NCI-H748 treated with DMSO at 0.1 percent for 48 hours (cell line): Measurements from ENCODE around the gene SELENOS.
A peak's percentile ranks its signal among the peaks of the same experiment; 100 is the strongest.
"Not testable (repeated sequence)": the region's sequence is repeated elsewhere in the genome, so short reads cannot be mapped to it uniquely, and the experiment has no call there.

Source experiments
- DNase-seq: peaks from one replicate; lab custom pipeline; 2025; lab: John Stamatoyannopoulos, UW

Gene SELENOS

DNA sequence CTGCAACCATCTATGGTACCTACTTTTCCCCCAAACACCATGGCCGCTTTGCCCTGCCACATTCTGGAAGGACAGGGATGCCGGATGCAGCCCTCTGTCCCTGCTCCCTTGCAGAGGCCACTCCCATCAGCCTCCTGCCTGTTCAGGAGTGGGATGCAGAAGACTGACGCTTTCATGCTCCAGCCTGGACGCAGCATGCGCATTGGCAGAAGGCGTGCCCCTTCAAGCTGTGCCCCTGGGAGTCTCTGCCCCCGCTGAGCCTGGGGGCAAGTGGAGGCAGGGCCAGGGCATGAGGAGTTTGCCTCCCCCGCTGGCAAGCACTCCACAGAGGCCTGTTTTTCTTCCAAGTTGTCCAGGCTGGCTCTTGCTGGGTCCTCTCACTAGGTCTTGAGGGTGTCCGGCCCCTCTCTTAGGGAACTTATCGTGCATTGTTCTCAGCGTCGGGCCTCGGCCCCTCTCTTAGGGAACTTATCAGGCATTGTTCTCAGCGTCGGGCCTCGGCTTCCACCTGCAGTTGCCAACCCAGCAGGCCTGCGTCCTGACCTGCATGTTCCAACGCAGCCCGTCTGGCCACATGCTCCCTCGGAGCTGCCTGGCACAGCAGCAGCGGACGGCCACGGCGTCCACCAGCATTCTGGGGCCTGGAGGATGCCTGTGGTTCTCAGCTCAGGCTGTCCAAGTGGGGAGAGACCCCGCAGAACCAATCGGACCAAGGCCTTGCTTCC is 32.3 kb upstream of the SELENOS start:
- DNase-seq = no peak

DNA sequence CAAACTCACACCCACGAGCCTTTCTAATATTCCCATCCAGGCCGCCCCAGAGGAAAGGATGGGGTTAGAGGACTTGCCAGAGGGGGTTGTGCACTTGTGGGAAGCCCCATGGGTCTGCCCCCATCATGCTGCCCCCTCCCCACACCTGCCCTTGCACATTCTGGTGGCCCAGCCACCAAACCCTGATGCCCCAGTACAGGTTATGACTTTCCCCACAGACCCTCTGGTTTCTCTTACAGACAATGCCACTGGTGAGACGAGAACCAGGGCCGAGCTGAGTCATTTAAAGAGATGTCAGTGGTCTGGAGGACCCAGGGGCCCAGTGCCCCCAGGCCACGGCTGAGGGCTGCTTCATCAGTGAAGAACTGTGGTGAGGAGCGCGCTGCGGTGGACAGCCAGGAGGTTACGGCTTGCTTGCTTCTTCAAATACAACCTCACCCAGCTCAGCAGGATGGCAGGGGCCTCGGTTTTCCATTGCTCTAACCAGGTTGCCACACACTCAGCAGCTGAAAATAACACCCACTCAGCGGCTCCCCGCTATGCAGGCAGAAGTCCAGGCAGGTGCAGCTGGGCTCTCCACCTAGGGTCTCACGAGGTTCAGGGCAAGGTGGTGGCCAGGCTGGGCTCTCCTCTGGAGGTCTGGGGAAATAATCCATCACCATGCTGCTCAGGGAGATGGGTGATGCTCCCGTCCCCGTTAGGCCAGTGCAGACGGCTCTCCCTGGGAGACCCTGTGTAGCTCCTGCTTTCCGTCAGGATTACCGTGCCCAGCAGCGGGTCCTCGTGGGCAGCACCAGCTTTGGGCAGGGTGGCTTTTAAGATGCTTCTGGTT is 31.5 kb upstream of the SELENOS start:
- DNase-seq = no peak

DNA sequence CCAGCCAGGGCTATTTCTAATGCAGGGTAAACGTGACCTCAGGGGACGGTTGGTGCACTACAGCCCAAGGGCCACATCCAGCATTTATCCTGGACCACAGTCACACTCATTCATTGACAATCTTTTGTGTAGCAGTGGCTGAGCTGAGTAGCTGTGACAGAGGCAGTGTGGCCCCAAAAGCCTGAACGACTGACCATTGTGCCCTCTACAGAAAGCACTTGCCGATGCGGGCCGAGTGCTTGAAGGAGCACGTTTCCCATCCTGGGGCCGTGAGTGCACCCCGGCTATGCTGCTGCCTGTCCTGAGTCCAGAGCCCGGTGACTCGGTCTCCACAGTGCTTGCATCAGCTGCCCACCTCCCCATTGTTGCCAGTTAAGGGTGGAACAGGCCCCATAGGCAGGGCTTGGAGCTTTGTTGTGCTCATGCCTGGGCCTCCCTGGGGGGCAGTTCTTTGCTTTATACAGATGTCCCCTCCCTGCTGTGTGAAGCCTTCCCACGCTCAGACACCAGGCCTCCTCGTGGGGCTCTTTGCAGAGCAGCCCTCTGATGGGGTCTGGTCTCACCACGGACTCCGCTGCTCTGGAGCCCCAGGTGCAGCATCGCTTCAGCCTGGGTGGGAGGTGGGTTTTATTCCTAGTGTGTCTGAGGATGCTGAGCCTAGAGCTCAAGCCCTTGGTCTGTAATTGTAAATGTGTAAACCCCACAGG is 30.8 kb upstream of the SELENOS start:
- no peak for DNase-seq

DNA sequence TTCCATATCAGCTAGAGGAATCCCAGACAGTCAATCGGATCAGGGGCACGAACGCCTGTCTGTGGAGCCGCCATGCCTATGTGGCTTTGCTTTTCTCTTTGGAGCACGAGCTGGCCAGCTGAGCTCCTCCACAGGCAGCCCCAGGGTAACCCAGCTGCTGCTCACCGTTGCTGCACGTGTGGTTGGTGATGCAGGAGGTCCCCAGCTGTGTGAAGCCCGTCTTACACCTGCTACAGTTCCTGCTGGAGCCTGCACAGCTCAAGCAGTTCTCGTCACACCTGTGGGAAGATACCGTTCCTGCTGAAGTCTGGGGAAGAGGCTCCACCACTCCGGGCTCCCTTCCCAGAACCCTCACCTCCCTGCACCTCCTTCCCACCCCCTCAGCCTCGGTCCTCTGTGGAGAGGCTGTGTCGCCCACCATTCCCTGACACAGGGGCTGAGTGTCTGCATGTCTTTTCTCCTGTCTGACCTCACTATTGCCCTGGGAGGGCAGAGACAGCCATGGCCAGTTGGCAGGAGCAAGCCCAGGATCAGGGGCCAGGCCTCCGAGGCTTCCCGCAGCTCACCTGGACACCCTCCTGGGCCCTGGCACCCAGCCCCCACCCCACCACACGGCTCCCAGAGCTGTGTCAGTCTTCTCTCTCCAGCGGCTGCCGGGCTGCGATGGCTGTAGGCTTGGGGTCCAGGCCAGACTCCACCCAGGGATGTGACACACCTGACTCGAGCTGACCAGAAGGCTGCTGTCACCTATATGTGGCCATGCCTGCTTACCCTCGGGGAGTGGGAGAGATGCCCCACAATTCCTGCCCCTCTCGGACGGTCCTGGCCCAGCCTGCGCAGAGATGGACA is 30.0 kb upstream of the SELENOS start:
- no peak for DNase-seq

DNA sequence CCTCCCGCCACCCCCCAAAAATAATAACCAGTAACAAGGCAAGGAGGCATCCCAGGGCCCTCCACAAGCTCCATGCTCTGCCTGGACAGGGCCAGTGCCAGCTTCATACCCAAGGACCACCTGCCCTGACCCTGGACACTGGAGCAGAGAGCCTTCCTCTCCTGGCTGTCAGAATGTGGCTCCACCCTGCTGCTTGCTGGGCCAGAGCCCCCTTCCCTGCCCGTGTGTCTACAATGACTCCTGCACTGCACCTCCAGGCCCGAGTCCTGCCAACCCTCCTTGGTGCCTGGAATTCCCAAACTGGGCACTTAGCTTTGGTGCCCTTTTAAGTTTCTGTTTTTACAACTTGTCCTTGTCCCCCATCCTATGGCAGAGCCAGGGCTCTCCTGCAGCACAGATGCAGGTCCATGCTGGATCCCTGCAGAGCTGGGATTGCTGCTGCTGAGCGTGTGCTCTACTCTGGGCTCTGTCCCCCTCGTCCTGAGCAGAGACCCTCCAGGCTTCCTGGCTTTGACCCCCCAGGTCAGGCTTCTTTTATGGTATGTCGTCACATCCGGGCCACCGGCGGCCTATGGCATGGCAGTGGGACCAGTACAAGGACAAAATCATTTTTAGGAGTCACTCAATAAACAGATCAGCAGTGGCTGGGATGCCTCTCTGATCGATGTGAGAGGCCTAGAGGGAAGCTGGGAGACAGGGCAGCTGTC is 29.2 kb upstream of the SELENOS start:
- no peak for DNase-seq

DNA sequence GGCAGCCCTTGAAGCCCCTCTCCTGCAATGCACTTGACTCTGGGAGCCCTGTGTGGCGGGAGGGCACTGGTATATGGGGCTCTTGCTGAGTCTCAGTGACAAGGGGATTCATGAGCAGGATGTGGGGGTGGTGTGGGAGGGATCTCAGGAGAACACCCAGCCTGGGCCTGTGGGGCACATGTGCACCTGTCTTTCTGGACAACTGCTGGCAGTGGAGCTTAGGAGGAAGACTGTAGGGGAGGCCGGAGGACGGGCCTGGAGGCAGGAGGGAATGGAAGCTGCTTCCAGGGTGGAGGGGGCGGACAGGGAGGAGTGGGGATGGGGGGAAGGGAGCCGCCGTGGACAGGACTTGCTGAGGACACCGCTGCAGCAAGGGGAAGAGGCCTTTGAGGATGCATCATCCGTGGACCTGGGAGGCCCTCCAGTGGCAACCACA is 28.6 kb upstream of the SELENOS start:
- no peak for DNase-seq

DNA sequence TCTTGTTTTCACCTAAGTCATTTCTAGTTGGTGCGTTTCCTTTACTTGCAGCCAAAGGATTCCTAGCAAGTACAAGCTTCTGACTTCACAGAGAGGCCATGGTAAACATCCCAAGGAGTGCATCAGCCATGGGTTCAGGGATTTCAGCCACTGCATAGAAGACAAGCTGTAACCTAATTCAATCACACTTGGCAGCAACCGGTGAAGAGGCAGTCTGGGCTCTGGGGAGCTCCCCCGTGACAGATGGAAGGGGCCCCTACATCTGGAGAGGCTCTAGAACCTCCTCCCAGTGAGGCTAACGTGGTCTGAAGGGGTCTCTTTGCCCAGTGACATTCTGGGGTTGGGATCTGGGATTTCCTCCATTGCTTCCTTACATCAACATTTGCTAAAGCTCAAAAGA is 26.1 kb upstream of the SELENOS start:
- DNase-seq = no peak

DNA sequence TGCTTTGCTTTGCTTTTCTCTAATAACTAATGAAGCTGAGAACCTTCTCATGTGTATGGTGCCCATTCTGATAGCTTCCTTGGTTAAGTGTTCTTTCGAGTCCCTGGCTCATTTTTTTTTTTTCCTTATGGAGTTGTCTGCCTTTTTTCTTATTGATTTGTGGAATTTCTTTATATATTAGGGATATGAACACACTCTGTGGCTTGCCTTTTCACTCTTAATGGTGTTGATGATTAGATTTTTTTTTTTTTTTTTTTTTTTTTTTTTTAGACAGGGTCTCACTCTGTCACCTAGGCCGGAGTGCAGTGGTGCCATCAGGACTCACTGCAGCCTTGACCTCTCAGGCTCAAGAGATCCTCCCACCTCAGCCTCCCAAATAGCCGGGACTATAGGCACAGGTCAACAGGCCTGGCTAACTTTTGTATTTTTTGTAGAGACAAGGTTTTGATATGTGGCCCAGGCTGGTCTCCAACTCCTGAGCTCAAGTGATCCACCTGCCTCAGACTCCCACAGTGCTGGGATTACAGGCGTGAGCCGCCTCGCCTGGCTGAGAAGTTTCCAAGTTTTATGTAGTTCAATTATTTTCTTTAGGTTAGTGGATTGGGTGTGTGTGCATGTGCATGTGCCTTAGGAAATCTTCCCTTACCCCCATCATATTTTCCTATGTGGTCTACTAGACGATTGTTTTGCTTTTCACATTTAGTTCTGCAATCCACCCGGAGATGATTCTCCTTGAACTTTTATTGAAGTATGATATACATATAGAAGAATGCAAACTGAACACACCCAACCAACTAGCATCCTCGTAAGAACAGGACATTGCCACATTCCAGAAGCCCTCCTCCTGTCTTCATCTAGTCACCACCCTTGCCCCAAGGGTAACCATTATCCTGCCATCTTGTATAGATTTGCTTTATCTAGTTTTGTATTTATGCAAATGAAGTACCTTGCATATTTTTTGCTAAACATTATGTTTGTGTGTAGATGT is 19.4 kb upstream of the SELENOS start:
- no peak for DNase-seq

DNA sequence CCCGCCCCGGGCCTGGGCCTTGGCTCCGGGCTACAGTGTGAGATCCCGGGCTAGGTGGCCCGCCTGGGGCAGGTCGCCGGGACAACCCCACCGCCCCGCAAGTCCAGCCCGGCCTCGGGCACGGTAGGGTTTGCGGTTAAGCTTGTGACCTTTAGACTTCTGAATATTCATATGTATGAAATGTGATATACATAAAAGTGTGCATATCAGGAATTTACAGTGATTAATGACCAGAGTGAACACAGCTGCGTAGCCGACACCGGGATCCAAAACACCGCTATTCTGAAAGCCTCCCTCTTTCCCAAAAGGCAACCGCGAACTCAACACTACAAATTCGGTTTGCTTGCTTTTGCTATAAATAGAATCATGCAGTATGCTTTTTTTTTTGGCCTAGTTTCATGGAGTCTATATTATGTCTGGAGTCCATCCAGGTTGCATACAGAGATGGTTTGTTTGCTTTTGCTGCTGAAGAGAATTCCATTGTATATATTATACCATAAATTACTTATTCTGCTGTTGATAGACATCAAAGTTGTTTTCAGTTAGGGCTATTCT is 18.4 kb upstream of the SELENOS start:
- no peak for DNase-seq

DNA sequence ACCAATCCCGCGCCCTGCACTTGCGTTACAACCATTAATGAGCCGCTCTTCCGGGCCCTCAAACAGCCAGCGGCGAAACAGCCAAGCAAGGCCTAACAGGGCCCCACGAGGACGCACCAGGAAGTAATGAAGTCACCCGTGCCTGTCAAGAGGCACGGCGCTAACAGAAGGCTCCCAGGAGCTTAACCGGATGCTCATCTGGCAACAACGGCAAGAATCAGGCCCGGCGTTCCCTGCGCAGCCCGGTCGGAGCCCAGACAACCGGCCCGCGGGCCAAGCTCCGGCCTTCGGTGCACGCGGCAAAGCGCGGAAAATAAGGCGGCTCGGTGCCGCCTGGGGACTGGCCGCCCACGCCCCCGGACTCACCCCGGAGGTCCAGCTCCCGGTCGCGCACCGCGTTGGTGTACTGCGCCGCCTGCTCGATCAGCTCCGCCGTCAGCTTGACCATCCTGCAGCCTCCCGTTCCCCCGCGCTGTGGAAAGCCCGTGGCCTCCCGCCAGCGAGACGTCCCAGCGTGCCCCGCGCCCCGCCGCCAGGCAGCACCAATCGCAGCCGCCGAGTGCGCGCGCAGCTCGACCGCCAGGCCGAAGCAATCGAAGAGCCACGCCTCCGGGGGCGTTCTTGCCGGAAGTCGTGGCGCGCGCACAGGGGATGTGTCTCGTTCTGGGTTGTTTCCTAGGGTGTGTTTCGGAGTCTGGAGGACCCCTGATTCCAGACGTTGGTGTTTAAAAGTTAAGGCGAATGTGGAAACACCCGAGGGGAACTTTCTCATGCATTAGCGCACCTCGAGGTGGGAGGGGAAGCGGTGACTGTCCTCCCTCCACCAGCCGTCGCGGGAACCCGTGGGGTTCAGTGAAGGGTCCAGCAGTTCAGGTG is 17.7 kb upstream of the SELENOS start, which contains the start of gene SNRPA1:
Gene SNRPA1 (minus strand): TSS at position 518 of the 876 bp plus-strand sequence. CDS start 70 bp downstream, at position 448.
- peak; percentile 61 for DNase-seq

DNA sequence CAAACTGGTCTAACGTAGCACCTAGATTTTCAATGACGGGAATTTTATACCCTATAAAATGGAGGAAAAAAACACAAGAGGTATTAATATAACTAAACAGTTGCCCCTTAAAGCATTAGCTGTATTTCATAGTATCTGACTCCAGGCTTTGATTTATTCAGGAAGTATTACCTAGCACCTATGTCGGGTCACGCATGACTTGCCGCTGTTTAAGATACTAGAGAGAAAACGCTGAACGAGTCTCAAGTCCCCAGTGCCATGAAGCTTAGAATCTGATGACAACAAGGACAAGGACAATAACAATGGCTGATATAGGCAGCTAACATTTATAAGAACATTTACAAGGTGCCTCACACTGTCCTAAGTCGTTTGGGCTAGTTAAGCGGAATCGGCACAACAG is 15.8 kb upstream of the SELENOS start:
- no peak for DNase-seq

DNA sequence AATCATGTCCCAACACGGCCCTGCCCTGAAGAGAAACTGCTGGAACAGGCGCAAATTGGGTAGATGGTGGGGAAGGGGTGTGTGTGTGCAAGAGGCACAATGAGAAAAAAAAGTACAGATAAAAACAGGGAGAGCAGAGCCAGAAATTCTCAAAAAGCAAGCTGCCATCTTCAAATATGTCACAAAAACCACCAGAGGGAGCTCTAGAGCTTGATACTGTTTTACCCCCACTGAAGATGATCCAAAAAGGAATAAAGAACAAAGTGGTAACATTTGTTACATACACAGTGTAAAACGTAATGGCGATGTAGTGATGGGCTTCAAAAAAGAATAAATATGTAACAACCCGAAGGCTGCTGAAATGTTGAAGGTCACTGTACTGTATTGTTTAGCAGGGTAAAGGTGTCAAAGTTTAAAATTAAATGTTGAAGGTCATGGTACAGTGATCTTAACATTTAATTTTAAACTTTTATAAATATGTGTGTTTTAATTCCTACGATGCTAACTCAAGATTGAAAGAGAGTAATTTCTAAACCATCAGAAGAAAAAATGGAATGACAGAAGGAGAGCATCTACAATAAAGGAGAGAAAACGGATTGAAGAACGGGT is 11.7 kb upstream of the SELENOS start:
- DNase-seq = peak; percentile 4

DNA sequence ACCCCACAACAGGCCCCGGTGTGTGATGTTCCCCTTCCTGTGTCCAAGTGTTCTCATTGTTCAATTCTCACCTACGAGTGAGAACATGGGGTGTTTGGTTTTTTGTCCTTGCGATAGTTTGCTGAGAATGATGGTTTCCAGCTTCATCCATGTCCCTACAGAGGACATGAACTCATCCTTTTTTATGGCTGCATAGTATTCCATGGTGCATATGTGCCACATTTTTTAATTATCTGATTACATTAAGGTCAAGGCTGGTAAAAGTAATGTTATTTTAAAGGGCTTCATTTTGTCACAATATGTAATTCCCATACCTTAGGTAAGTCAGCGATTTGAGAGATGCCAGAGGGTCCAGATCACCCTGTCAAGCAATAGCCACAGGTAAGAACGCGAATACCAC is 10.1 kb upstream of the SELENOS start:
- not testable (repeated sequence) for DNase-seq

DNA sequence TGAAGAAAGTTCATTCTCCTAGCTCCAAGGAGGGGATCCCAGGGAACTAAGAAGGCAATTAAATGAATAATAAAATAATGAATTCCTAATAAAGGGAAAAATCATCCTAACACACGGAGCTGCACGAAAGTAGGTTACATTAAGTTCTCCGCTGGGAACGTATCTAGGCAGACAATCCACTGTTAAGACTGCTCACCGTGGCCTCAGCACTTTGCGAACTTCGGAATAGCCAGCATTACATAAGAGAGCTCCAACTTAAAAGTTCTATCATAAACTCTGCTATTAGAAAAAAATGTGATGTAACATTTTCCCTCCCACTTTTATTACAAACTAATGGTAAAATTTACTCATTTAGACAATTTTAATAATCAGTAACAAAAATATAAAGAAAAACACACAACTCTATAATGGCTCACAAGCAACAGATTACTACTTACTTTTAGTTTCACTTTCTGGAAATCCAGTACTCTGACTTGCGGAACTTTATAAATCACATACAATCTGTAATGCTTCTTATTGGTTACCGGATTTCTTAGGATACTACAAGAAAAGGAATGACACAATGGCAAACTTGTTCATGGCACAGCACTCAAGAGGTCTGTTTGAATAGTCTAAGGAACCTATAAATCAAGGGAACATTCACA is 9.3 kb upstream of the SELENOS start:
- no peak for DNase-seq

DNA sequence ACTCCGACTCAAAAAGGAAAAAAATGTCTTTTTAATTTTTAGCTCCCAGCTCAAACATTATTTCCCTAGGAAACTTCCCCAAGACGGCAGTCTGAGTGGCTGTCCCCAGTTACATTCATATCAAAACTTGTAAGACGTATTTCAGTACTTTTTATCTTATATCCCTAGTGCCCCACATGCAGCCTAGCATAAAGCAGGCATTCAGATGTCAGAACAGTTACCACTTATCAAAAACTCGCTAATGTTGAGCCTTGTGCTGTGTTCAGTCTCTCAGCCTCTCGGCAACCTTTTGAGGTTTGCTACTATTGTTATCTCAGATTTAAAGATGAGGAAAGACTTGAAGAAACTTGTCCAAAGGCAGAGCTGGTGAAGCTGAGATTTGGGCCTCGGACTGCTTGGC is 6.6 kb upstream of the SELENOS start:
- no peak for DNase-seq

DNA sequence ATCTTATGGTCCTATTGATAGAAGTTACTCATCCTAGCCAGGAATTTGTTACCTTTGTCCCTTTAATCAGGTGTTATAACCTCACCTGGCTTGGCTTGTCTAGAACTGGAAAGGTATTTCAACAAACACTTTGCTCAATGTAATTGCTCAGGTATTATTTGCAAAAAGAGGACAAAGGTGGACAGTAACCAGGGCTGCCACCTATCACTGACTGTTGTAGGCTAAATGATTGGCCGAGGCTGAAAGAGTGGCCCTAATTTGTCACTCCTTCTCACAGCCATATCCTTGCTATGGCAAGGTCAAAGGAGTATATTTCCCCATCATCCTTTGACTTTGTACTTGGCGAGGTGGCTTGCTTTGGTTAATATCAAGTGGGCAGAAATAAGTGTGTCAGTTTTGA is 2.7 kb upstream of the SELENOS start:
- DNase-seq = no peak

DNA sequence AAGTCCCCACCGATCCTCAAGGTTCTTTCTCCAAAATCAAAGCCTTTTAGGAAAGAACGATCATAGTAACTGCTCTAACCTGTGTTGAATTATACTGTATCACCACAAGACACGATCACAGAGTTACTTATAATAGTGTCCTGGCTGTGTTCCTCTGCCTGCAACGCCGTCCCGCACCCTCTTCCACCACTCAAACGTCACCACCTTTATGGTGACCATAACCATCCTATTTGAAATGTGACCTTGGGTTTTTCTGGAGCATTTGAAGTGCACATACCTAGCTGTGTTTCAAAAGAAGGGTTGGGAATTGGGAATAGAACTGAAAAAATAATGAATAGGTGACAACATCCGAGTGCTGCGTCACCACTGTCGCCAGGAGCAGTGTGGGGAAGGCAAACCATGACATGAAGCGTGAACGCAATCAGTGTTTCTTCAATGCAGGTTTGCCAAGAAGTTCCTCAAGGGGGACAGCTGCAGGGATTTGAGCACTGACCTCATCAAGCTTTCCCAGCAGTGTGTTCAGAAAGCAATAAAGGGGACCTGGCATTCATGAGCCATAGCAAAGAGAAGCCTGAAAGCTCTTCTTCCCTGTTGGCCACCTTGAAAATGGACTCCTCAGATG is 769 bp upstream of the SELENOS start:
- DNase-seq = no peak
